GM12801 (cell line): Measurements from ENCODE around the gene PAM.

Experiments used
- TF ChIP-seq, protein P1 (sequence below): IDR thresholded peaks from one replicate; pipeline ENCODE4 v1.5.1; 2011; ENCODE audit warnings: control low read depth; ENCODE audit not compliant: insufficient read length; ENCODE audit errors: extremely low read depth

PAM gene

DNA sequence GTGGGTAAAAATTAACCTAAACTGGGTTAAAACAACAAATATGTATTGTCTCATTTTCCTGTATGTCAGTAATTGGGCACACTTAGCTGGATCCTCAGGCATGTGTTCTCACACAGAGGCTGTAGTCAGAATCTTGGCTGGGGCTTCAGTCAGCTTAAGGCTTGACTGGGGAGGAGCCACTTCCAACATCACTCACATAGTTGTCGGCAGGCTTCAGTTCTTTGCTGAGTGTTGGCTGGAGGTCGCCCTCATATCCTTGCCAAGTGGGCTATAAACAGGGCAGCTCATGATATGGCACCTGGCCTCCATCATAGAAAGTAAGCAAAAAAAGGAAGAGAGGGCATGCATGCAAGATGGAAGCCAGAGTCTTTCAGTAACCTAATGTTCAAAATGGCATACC lies 191.9 kb downstream of the PAM start:
- TF ChIP-seq, protein P1, sequence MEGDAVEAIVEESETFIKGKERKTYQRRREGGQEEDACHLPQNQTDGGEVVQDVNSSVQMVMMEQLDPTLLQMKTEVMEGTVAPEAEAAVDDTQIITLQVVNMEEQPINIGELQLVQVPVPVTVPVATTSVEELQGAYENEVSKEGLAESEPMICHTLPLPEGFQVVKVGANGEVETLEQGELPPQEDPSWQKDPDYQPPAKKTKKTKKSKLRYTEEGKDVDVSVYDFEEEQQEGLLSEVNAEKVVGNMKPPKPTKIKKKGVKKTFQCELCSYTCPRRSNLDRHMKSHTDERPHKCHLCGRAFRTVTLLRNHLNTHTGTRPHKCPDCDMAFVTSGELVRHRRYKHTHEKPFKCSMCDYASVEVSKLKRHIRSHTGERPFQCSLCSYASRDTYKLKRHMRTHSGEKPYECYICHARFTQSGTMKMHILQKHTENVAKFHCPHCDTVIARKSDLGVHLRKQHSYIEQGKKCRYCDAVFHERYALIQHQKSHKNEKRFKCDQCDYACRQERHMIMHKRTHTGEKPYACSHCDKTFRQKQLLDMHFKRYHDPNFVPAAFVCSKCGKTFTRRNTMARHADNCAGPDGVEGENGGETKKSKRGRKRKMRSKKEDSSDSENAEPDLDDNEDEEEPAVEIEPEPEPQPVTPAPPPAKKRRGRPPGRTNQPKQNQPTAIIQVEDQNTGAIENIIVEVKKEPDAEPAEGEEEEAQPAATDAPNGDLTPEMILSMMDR: no peak

DNA sequence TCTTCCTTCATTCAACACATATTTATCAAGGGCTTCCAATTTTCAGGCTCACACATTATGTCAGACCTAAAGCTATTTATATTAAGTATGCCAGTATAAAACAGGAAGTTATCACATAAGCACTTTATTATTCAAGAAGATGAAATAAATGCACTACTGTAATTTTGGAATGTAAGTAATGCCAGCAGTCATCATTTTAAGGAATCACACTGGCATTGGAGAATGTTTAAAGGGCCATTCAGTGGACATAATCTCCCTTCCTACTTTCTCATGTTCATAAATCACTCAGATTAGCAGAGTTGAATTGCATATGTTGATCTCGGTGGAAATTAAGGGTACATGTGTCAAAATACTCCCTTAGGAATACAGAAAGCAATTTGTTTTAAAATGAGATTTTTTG lies 200.4 kb downstream of the PAM start:
- TF ChIP-seq, protein P1: no peak

DNA sequence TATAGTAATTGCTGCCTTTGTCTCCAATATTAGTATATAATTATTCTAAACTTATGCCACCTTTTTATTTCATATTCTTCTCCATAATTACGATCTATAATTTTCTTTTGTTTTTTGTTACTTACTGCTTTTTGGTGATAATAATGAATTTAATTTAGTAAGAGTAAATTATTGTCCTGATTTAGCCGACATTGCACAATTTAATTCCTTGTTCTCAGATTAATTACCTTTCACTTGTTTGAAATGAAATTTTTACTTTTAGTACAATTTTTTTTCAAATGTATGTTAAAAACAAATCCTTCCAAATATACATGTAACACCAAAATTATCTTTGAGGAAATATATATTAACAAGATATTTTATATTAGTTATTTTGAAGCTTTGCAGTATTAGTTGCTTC lies 201.5 kb downstream of the PAM start:
- TF ChIP-seq, protein P1: no peak

DNA sequence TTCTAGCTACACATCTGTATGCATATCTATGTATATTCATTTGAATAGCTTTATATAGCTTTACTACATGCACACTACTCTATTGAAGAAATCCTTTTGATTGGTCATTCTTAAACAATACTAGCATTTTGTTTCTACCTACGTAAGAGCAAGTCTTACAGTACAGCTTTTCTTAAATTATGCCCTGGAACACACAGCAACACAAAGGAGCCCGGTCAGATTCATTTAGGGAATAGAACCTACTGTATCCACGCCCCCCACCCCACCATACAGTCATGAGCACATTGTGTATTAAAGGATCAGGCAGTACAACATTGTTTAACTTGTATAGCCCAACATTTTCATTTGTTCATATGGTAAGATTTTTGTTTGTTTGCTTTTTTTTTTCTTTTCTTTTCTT lies 202.0 kb downstream of the PAM start:
- TF ChIP-seq, protein P1: no peak

DNA sequence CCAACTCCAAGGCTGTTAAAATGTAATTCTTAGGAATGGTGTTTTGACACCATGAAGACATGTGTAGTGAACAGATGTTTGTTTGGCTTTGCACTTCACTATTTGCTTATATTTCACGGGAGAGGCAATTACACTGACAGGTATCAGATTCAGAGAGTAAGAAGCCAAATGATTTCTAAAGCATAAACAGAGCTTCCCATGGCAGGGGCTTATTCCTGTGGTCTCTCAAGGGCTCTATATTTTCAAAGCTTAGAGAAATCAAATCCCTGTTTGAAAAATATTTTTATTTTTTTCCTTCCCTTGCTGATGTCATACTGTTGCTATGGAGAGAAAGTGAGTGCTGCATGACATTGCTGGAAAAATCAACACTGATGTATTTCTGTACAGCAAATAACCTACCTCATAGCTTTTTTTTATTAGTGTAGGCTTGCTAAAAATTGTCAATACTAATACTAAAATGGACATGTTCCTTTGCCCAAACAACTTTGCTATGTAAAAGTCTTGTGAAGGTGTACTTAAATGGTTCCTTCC lies 203.4 kb downstream of the PAM start:
- TF ChIP-seq, protein P1: no peak

DNA sequence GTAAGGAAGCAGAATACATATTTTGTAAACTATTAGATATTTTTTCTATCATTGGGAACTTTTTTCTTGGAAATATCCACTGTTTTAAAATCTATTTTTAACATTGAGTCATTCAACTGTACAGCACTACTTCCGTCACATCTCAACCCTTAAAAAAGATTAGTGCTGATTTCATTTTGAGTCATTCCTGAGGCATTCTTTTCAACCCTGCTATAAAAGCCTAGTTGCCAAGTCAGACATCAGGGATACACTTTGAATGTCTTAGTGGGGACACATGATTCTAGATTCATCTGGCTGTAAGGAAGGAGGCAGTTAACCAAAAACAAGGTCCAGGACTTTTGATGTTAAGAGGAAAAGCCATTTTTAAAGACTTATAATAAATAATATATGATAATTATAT lies 203.9 kb downstream of the PAM start:
- TF ChIP-seq, protein P1: no peak

DNA sequence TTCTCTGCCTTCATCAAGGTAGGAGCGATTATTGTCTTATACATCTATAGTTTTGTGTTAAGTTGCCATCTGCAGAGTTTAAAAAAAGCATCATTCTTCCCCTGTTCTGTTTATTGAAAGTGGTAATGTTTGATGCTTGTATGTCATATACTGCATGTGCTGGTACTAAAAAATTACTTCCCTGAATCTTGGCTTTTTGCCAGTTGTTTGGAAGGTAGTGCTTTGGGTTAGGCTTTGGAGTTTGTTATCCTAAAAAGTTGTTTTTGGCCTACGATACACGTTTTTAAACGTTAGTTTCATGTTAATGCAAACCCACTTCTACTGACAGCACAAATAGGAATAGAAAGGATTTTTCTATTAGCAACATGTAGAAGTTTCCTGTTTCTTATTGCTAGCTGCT lies 206.6 kb downstream of the PAM start:
- TF ChIP-seq, protein P1: no peak

DNA sequence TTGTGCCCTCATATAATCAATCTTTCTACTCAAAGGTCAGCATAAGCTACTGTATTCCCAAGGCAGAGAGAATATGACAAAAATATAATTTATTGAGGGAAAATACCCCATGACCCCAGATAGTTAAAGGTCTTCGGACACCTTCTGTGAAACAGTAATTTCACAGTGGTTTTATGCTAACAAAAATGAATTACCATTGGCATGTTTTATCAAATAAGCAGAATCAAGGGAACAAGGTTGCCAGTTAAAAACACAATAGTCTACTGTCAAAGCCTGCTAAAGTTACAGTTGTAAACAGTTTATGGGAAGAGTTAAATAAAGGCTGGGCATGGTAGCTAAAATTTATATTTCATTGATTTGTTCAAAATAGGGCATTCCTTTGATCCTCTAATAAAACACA lies 210.5 kb downstream of the PAM start:
- TF ChIP-seq, protein P1: no peak
